Ectodermal cell (in vitro differentiated cells): Measurements from ENCODE around the gene PLCB3. TPM values are rescaled to one million over a fixed set of nuclear protein-coding genes. Genes with fewer than 3 reads are reported as not detected.

Source experiments
- H3K27ac ChIP-seq: 2 replicates; pipeline ENCODE4 v1.7.0; 2013; ENCODE audit warnings: mild to moderate bottlenecking, low read depth, low read length; ENCODE audit not compliant: insufficient read depth, poor library complexity, severe bottlenecking
- H3K27me3 ChIP-seq: 2 replicates; pipeline ENCODE4 v1.7.0; 2013; ENCODE audit warnings: mild to moderate bottlenecking, low read length; ENCODE audit not compliant: insufficient read depth, control insufficient read depth, poor library complexity, severe bottlenecking
- H3K36me3 ChIP-seq: one replicate; pipeline ENCODE4 v1.7.0; 2013; ENCODE audit warnings: low read length; ENCODE audit not compliant: control insufficient read depth, insufficient read depth
- H3K4me1 ChIP-seq: one replicate; pipeline ENCODE4 v1.7.0; 2013; ENCODE audit warnings: low read length; ENCODE audit not compliant: control insufficient read depth, insufficient read depth
- H3K4me3 ChIP-seq: 2 replicates; pipeline ENCODE4 v1.7.0; 2013; ENCODE audit warnings: low read depth, low read length, control low read depth; ENCODE audit not compliant: insufficient read depth
- H3K9me3 ChIP-seq: 2 replicates; pipeline ENCODE4 v1.7.0; 2013; ENCODE audit warnings: mild to moderate bottlenecking, low read length, moderate library complexity; ENCODE audit not compliant: control insufficient read depth
- WGBS, 2 experiments: methylation state at CpG; one replicate each; pipeline ENCODE4 v1.1.7; 2013; ENCODE audit warnings: missing lambda C conversion rate in 2 of 2; 5-methylcytosine and 5-hydroxymethylcytosine counted together
- polyA plus RNA-seq, 4 experiments: library from polyadenylated mRNA; stranded (reverse); fragments of 50-300 nt; gene quantifications; one replicate each; pipeline ENCODE4 v1.2.3, GENCODE V29; 2013

Gene PLCB3
- 45.4 TPM for polyA plus RNA-seq (2013, experiment 1 of 4)
- 44.5 TPM for polyA plus RNA-seq (2013, experiment 2 of 4)
- 29.6 TPM for polyA plus RNA-seq (2013, experiment 3 of 4)
- polyA plus RNA-seq (2013, experiment 4 of 4) = 29.3 TPM

- WGBS, 2 experiments = 1% methylated on average over 75 of the region's 75 CpGs
Measured at GRCh38 chr11:64251016-64251752, at the start of gene PLCB3. TSS of gene PLCB3 (plus strand) at chr11:64251530. CDS start at chr11:64251650, 120 bp downstream.

GRCh38 chr11:64201543-64201942 lies 49.8 kb upstream of the PLCB3 start:
- Histone ChIP-seq H3K4me1 (no peaks in the 10 kb centered on the region), H3K36me3 (peaks cover 64% of the 10 kb centered on the region), H3K27me3 (no peaks in the 10 kb centered on the region), H3K4me3 (no peak overlapping the region), H3K9me3 (no peaks in the 10 kb centered on the region), H3K27ac (no peak overlapping the region)
- WGBS, 2 experiments = 90 to 96% methylated on average over 3 of the region's 3 CpGs

More at GRCh38 chr11:64251016-64251752, at the start of gene PLCB3:
- Histone ChIP-seq H3K36me3 (no peaks in the 10 kb centered on the region), H3K9me3 (no peaks in the 10 kb centered on the region), H3K27ac (no peak within 1 kb of the TSS), H3K27me3 (peaks cover 10% of the 10 kb centered on the region), H3K4me1 (peaks cover 15% of the 10 kb centered on the region), H3K4me3 (peak within 1 kb of the TSS; percentile 70)

GRCh38 chr11:64202992-64203391 lies 48.3 kb upstream of the PLCB3 start:
- H3K4me3 ChIP-seq = no peak overlapping the region
- H3K27ac ChIP-seq = no peak overlapping the region
- H3K9me3 ChIP-seq = no peaks in the 10 kb centered on the region
- peaks cover 50% of the 10 kb centered on the region for H3K36me3 ChIP-seq
- 95 to 98% methylated on average over 9 of the region's 9 CpGs for WGBS, 2 experiments
- H3K27me3 ChIP-seq = no peaks in the 10 kb centered on the region
- no peaks in the 10 kb centered on the region for H3K4me1 ChIP-seq

GRCh38 chr11:64203421-64204079 lies 47.8 kb upstream of the PLCB3 start:
- Histone ChIP-seq H3K9me3 (no peaks in the 10 kb centered on the region), H3K4me3 (no peak overlapping the region), H3K4me1 (no peaks in the 10 kb centered on the region), H3K27me3 (no peaks in the 10 kb centered on the region), H3K36me3 (peaks cover 45% of the 10 kb centered on the region), H3K27ac (no peak overlapping the region)
- 92 to 94% methylated on average over 27 of the region's 27 CpGs for whole genome bisulfite sequencing, 2 experiments

GRCh38 chr11:64204080-64204440 lies 47.3 kb upstream of the PLCB3 start:
- Histone ChIP-seq H3K27ac (no peak overlapping the region), H3K9me3 (no peaks in the 10 kb centered on the region), H3K27me3 (no peaks in the 10 kb centered on the region), H3K4me1 (no peaks in the 10 kb centered on the region), H3K4me3 (no peak overlapping the region), H3K36me3 (peaks cover 41% of the 10 kb centered on the region)
- 92 to 95% methylated on average over 16 of the region's 16 CpGs for WGBS, 2 experiments

DNA sequence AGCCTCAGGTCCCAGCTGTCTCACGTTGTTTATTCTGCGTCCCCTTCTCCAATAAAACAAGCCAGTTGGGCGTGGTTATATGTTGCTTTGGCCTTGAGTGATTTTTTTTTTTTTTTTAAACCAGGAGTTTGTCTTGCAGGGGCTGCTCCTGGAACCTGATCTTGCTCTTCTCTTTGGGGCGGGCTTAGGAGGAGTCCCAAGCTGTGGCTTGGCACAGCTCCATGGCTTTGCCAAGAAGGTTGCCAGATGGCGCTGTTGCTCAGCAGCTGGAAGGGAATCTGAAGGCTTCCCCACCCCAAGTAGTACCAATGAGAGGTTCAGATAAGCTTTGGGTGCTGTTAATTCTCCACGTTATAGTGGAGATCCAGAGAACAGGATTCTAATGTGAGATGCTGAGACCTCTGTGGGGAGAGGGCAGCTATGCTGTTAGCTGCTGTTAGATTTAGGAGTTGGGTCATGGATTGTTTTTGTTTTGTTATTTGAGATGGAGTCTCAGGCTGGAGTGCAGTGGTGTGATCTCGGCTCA lies 46.8 kb upstream of the PLCB3 start:
- Histone ChIP-seq H3K9me3 (no peaks in the 10 kb centered on the region), H3K27me3 (no peaks in the 10 kb centered on the region), H3K4me1 (no peaks in the 10 kb centered on the region), H3K36me3 (peaks cover 41% of the 10 kb centered on the region), H3K27ac (no peak overlapping the region), H3K4me3 (no peak overlapping the region)
- WGBS, 2 experiments = 74 to 79% methylated on average over 7 of the region's 7 CpGs

GRCh38 chr11:64206457-64207255 lies 44.7 kb upstream of the PLCB3 start, which contains the start of gene FERMT3:
TSS of gene FERMT3 (plus strand) at chr11:64206721. CDS start at chr11:64207365, 644 bp downstream.
- Histone ChIP-seq H3K4me3 (no peak within 1 kb of the TSS), H3K36me3 (peaks cover 23% of the 10 kb centered on the region)

DNA sequence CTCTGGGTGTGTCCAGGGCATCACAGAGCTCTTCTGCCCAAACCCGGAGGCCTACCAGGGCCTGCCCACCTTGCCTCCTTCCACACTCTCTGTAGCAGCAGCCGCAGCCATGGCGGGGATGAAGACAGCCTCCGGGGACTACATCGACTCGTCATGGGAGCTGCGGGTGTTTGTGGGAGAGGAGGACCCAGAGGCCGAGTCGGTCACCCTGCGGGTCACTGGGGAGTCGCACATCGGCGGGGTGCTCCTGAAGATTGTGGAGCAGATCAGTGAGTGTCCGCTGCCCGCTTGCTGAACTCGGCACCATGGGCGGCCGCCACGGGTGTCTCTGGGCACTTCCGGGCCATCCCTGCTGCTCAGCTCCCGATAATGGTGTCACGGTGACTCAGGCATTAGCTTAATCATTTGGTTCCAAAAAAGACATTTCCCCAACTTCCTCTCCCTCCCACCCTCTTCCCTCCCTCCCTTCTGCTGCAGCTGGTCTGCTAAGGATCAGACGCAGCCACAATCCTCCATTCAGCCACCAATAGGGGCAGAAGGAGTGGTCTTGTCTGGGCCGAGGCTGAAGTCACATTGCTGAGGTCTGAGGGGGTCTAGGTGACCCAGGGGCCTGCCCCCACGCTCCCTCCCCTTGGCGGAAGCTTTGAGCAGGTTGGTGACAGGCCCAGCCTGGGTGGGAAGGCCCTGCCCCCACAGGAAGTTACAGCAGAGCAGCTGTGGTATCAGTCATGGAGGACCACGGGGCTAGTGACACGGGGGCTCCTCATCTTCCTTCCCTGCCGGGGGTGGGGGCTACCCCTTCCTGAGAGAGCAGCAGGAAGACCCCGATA lies 43.9 kb upstream of the PLCB3 start:
- Histone ChIP-seq H3K4me1 (no peaks in the 10 kb centered on the region), H3K9me3 (no peaks in the 10 kb centered on the region), H3K36me3 (peaks cover 15% of the 10 kb centered on the region), H3K4me3 (no peak overlapping the region), H3K27ac (peak overlapping the region; percentile 8), H3K27me3 (no peaks in the 10 kb centered on the region)
- 90 to 92% methylated on average over 30 of the region's 30 CpGs for WGBS, 2 experiments

More at GRCh38 chr11:64206457-64207255, 44.7 kb upstream of the PLCB3 start, which contains the start of gene FERMT3:
- H3K27me3 ChIP-seq = no peaks in the 10 kb centered on the region
- 94 to 95% methylated on average over 27 of the region's 27 CpGs for WGBS, 2 experiments
- H3K9me3 ChIP-seq = no peaks in the 10 kb centered on the region
- no peaks in the 10 kb centered on the region for H3K4me1 ChIP-seq
- H3K27ac ChIP-seq = peak within 1 kb of the TSS; percentile 8

GRCh38 chr11:64208086-64208795 lies 43.1 kb upstream of the PLCB3 start:
- Histone ChIP-seq H3K4me1 (no peaks in the 10 kb centered on the region), H3K27ac (no peak overlapping the region), H3K36me3 (peaks cover 11% of the 10 kb centered on the region), H3K4me3 (no peak overlapping the region), H3K9me3 (no peaks in the 10 kb centered on the region), H3K27me3 (no peaks in the 10 kb centered on the region)
- 93 to 95% methylated on average over 23 of the region's 23 CpGs for WGBS, 2 experiments
